HUDEP-2 (cell line): ENCODE results near the gene C1QTNF2.

ENCODE experiments used
- DNase-seq, 76 experiments: peaks; one replicate each; lab custom pipeline; 2025; ENCODE audit not compliant: unreplicated experiment in 76 of 76; lab: John Stamatoyannopoulos, UW

The C1QTNF2 gene, protein sequence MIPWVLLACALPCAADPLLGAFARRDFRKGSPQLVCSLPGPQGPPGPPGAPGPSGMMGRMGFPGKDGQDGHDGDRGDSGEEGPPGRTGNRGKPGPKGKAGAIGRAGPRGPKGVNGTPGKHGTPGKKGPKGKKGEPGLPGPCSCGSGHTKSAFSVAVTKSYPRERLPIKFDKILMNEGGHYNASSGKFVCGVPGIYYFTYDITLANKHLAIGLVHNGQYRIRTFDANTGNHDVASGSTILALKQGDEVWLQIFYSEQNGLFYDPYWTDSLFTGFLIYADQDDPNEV

DNA sequence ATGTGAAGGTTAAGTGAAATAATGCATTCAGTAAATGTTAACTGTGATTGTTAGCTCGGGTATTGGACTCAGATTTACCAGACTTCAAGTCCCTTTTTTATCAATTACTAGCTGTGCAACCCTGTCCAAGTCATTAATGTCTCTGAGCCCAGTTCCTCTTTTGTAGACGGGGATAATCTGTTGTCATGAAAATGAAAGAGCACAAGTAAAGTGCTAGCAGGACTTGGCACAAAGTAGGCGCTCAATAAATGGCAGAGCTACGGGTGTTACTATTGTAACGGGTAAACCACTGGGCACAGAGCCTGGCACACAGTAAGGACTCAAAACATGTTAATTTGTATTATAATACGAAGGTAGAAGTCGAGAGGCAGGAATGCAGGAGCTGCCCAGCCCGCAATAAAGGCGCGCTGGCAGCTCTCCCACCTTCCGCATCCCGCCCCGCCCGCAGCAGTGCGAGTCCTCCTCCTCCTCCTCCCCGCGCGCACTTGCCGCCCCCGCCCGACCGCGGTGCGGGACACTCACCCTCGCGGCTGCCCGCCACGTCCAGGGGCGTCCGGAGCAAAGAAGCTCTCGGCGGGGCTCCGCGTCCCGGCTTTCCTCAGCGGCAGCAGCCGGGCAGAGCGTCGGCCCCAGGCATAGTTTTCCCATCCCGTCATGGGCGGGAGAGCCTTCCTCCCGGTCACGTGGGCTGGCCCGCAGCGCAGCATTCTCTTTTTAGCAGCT lies at the start of gene C1QTNF2:
TSS of gene C1QTNF2 (minus strand) at position 637 of the 723 bp plus-strand sequence. CDS start 15,615 bp downstream, outside the sequence.
- DNase-seq: peak in 4 of 76 experiments; percentile 6 to 35 (median 9)

DNA sequence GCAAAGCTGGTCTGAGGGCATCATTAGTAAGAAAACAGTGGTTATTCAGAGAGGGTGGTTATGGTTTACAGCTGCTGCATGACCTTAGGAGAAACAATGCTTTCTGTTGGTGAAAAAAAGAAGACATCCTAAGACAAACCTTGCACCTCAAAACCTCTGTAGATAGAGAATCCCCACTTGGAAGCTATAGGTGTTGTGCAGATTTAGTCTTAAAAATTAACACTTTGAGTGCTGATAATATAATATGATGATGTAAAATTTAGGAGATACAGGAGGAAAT lies 49.8 kb upstream of the C1QTNF2 start:
- no peak for DNase-seq

DNA sequence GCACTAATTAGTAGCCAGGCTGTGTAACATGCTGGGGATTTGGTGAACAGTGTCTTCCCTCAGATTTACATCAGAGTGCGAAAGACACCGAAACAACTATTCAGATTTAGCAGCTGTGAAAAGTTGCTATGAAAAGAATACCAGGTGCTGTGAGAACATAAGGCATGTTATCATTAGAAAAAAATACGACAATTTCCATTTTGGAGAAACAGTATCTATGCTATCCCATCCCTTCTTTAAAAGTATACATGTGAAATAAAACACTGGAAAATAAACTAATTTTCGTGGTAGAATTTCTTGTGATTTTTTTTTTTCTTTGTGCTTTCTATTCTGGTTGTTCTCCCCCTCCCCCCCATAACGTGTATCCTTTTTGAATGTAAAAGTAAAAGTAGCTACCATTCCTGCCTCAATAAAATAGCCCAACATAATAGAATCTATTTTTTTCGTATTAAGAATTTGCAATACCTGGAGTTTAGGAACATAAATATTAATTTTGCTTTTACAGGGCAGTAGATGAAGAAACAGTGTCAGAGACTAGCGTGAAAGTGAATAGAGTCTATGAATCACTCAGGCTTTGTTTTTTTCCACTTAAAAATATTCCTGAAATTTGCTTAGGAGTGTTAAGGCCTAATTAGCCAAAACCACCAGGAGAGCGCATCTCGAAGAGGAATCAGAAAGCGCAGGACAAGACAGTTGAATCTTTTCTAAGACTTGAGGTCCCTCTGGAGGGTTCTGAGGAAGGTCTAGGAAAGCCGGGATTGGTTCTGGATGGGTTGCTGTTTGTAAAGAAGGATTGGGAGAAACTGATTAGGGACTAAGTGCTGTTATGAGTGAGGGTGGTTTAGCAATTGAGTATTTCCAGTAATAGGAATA lies 49.3 kb upstream of the C1QTNF2 start:
- DNase-seq: no peak

DNA sequence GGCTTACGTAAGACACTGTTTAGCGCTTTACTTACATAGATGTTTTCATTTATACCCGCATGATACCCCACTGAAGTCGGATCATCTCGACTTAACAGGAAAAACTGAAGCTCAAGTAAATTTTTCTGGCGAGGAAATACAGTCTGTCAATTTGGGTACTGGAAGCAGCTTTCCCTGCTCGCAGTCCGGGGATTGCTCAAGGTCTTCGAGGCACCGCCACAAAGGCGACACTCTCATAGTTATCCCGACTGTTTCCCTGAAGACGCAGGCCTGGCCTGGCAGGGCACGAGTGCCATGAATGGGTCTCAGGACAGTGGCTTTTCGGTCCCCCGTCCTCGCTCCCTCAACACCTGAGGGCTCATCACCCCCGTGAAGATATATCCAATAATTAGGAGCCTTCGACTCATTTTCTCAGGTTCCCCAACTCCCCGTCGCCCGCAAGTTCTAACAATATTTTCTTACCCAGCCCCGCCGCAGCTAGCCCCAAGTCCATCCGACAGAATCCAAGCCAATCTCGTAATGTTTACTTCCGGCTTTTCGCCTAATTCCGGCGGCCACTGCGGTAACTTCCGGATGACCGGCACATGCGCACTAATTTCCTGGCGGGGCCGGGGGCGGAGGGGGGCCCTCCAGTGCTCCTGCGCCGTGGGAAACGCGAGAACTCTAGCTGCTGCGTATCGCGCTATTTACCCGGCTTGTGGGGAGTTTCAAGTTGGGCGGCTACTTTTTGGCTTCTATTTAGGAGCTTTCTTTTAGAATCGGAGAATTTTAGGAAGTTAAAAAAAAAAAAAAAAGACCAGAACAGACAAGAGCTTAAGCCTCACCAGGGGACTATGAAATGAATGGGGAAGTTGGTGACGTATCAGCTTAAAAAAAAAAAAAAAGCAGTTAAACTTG lies 48.4 kb upstream of the C1QTNF2 start, which contains the start of gene SLU7:
TSS of gene SLU7 (minus strand) at position 521 of the 897 bp plus-strand sequence. CDS start 3,787 bp downstream, outside the sequence.
- DNase-seq: peak in 74 of 76 experiments; percentile 32 to 94 (median 84)

DNA sequence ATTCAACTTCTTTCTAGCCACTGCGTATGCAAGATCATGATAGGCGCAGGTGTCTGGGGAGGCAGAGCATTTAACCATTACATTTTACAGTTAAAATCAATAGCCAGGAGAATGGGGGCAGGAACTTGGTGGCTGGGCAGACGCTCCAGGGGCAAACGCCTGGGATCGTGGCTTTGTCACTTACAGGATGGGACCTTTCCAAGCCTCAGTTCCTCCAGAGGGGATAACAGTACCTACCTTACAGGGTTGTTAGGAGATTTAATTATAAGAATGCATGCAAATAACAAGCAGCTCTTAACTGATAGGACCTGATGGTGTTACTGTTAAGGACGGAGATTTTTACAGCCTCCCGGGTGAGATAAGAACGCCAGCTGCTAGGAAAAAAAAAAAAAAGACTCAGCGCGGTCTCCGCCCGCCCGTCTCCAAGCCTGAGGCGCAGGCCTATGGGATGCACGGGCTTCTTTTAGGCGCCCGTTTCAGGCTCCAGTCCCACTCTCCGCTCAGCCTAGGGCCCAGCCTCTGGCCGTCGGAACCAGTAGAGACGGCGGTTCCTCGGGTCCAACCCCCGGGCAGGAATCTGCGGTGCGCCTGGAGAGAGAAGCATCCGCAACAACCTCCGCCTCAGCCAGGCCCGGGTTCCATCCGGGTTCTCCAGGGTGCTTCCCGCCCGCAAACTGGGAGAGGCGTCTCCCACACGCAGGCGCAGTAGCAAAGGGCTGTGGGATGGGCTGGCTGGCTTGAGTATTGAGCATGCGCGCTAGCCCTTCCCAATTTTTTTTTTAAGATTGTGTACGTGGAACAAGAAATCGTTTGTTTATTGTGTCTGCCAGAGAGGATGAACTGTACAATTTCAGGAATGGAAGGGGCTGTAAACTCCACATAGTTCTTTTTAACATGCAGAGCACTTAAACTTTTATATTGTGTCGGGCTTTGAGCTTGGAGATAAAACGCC lies 29.3 kb upstream of the C1QTNF2 start, which contains the start of gene FAM200C:
TSS of gene FAM200C (minus strand) at position 653 of the 952 bp plus-strand sequence. CDS start 4,564 bp downstream, outside the sequence.
- DNase-seq: peak in 73 of 76 experiments; percentile 11 to 86 (median 71)

DNA sequence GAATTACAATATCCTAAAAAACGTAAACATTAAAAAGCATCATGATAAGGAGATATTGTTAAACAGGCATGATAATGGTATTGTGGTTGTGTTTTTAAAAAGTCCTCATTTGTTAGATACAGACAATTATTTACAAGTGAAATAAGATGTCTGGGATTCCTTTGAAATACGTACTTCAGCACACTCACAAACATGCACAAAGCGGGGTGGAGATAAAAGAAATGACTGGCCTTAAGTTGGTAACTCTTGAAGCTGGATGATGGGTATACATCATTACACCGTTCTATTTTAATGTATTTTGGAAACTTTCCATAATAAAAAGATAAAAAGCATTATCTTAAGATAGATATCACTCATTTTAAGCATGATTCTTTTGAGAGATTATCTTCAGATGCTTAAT lies 28.4 kb upstream of the C1QTNF2 start:
- no peak for DNase-seq

DNA sequence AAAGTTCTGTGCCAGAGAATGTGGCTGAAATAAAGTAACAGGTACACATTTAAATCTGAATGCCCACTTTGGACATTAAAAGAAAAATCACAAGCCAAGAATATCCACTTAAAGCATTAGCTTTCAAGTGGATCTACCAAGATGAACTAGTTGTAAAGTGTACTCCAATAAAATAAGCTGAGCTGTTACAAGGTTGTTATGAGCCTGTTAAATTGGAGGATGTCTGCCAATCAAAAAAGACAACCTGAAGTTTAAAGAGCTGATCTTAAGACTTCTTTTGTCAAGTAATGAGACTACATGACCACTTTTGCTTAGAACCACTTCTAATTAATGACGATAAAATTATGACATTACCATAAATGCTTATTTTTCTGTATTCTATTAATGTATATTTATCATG lies 27.1 kb upstream of the C1QTNF2 start:
- DNase-seq: no peak

DNA sequence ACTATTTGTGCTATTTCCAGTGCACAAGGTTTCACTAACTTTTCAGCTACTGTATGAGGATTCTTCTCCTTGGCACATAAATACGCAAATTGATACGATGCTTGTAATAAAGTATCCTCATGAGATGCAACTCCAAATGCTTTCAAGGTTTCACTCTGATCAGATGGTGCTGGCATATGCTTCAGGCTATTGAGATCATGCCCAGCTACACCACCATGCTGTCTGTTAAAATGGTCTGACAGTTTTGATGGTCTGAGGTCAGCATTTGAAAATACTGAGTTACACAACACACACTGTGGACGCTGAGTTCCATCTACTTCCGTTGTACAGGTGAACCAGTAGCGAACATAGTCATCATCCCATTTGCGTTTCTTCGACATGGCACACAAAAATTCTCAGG lies 24.7 kb upstream of the C1QTNF2 start:
- DNase-seq: no peak

DNA sequence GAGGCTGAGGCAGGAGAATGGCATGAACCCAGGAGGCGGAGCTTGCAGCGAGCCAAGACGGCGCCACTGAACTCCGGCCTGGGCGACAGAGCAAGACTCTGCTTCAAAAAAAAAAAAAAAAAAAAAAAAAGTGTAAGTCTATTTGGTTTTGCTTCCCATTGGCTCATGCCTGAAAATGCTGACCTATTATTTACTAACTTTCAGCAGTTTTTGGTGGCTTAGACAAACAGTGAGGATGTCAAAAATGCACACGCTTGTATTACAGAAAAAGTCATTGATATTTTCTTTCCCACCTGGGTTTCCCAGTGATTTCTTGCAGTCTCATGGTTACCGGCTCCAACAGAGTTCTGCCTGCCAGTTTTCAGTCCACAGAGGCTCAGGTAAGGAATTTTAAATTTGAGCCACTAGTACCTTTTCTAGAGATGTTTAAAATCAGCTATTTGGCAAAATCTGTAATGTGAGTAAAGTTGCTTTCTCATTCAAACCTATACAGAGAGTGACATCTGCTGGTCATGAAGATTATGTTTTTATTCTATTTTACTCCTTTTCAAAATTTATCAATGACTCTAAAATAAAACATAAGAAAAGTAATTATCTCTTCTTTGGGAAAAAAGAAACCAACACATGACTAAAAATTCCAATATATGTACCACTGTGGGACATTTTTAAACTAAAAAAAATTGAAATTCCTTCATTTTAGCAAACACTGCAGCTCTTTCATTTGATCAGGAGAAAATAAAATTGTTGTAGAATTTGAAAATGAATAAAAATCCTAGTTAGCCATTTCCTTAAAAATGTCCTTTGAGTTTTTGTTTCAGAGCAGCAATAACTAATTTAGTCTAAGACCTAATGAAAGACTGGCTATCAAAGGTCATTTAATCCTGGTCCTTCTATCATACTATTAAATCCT lies 20.6 kb upstream of the C1QTNF2 start:
- peak in 7 of 76 experiments; percentile 2 to 35 (median 7) for DNase-seq

DNA sequence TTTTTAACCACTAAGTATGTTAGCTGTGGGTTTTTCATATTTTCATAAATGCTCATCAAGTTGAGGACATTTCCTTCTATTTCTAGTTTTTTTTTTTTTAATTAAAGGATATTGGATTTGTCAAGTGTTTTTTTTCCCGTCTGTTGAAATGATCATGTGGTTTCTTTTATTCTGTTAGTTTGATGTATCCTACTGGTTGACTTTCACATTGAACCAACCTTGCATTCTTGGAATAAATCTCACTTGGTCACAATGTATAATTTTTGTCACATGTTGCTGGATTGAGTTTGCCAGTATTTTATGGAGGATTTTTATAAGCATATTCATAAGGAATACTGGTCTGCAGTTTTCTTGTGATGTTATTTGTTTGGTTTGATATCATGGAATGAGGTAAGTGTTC lies 17.0 kb upstream of the C1QTNF2 start:
- DNase-seq: no peak

DNA sequence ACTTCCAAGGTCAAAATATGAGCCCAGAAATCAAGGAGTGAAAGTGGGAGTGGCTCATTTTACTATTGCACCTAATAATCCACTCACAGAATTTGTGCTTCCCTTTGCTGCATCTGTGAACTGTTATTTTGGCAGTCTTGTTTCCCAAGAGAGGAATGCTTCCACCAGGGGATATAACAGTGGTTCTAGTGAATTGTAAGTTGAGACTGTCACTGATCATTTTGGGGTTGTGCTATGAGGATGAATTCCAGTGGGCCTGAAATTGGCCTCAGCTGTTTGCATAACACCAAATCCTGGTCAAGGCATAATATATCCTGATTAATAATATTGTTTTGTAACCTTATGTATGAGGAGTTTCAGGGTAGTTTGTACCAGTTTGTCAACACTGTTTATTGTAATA lies 15.1 kb upstream of the C1QTNF2 start:
- DNase-seq: no peak

DNA sequence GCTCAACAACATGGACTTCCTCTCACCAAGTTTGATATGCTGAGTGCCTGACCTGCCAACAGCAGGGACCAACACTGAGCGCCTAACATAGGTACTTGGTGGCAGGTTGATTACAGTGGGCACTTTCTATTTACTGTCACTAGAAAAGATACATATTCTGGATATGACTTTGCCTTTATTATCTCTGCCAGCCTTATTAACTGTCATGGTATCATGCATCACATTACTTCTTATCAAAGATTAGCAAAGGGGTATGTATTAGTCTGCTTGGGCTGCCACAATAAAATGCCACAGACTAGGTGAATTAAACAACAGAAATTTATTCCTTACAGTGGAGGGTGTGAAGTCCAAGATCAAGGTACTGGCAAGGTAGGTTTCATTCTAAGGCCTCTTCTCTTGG lies 14.3 kb upstream of the C1QTNF2 start:
- DNase-seq: peak in 1 of 76 experiments; percentile 18

DNA sequence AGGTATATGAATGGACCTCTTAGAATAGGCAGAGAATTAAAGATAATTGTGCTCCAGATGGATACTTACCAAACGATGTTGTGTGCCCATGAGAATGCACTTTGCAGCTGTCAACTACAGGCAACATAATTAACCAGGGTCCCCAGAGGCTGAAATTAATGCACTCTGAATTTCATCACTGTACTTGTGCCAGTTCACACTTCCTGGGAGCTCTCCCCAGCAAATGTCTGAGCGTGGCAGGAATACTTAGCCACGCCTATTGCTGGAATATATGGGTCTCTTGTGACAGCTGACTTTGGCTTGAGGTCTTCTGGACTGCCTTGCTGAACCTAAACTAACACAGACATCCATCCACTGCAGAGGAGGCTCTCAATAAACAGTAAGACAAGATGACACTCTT lies 11.9 kb upstream of the C1QTNF2 start:
- DNase-seq: no peak

DNA sequence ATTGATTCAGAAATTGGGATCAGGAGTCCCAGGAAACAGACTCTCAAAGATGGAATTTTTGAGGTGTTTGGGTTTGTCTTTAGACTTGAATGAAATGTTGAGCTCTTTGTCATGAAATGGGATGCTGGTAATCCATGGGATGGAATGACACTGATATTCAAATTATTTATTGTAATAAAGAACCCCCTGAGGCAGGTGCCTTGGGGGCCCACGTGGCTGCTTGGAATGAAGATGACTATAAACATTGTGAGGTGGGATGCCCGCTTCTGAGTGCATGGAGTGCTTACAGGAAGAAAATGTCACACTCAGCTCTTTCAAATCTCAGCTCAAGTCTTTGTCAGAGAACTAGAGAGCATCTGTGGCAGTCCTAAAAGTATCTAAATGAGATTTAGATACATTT lies 9.6 kb upstream of the C1QTNF2 start:
- DNase-seq: no peak

DNA sequence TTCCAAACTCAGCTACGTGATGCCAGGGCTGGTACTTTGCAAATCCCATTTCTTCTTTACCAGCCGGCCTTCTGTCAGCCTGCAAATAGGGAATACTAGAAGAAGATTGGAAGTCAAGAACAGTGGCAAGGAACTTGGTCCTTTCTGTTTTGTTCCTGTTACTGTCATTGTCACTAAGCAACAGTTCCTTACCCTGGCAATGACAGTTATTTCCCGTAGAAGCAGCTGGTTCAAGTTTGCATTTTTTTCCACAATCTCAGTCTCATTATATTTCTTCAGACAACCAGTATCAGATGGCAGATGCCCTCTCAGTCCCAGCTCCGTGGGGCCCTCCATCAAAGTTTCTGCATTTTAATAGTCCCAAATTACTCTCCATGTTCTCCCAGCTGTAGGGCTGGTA lies 9.1 kb upstream of the C1QTNF2 start:
- no peak for DNase-seq

DNA sequence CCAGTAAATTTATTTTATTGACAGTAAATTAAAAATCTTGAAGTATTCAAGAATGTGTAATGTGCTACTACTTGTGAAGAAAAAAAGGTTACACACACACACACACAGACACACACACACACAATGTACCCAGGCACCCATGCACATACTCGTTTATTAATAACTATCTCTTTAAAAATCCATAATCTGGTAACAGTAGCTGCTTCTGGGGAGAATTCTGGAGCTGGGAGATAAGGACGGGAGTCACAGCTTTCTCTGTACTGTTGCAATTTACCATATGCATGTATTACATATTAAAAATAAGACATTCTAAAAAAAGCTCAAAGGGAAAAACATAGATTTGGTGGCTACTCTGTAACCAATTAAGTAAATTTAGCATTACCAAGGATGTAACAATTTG lies 7.9 kb upstream of the C1QTNF2 start:
- DNase-seq: peak in 14 of 76 experiments; percentile 4 to 59 (median 18)

DNA sequence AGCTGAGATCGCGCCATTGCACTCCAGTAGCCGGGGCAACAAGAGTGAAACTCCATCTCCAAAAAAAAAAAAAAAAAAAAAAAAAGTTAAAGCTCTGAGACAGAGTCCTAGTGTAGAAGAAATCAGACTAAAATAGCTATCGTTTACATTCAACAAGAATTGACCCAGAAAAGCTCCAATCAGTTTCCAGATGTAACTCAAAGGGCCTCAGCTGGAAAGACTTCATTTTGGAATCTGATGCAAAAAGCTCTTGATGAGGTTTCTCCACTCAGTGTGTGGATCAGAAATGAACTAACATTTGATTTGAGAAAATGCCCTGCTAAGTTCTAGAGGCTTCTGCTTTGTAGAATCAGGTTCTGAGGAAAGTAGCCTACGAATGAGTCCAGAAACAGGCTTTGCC lies 7.2 kb upstream of the C1QTNF2 start:
- no peak for DNase-seq

DNA sequence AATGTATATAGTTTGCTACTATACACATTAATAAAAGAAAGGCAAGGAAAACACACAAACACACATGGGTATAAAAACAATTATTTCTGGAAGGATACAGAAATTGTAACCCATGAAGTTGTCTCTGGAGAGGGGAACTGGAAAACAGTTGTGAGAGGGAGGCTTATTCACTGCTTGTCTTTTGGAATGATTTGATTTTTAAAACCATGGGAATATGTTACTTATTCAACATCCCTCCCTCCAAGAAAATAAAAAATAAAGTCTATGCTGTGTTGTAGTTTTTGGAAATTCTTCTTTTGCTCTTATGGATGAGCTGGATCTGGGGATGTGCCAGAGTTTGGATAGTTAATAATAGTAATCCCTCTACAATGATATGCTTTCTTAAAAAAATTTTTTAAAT lies 6.0 kb upstream of the C1QTNF2 start:
- DNase-seq: no peak
